Right atrium auricular region (tissue), 2 donors: ENCODE data around the gene IL12RB1. TPM values are rescaled to one million over a fixed set of nuclear protein-coding genes. Genes with fewer than 3 reads are reported as not detected.

ENCODE experiments used
- DNase-seq: peaks from one replicate; pipeline ENCODE4 v3.0.0-alpha.2; 2019; ENCODE audit warnings: low spot score
- H3K27ac ChIP-seq, 2 donors: fragments of 200-600 bp; sonication (generic); 1 replicate in 1 of 2; 2 replicates in 1 of 2; pipeline ENCODE4 v1.5.1; 2016 to 2019
- H3K27me3 ChIP-seq, 2 donors: fragments of 200-600 bp; sonication (generic); one replicate each; pipeline versions ENCODE4 v1.5.1 to v1.6.0; 2017 to 2019
- H3K36me3 ChIP-seq: fragments of 200-600 bp; sonication (generic); one replicate; pipeline ENCODE4 v1.5.1; 2016
- H3K4me1 ChIP-seq, 2 donors: fragments of 200-600 bp; sonication (generic); one replicate each; pipeline versions ENCODE4 v1.5.1 to v1.6.0; 2017 to 2019
- H3K4me3 ChIP-seq, 2 donors: fragments of 200-600 bp; sonication (generic); 1 replicate in 1 of 2; 2 replicates in 1 of 2; pipeline ENCODE4 v1.5.1; 2017 to 2019; ENCODE audit warnings: mild to moderate bottlenecking in 1 of 2, moderate library complexity in 1 of 2
- H3K9me3 ChIP-seq, 2 donors: fragments of 200-600 bp; sonication (generic); one replicate each; pipeline ENCODE4 v1.5.1; 2019
- CTCF ChIP-seq, 2 donors: fragments of 200-600 bp; sonication (generic); IDR thresholded peaks; one replicate each; pipeline ENCODE4 v1.5.1; 2019; ENCODE audit warnings: antibody characterized with exemption in 2 of 2
- total RNA-seq, 2 donors: library from RNA; depleted of rRNA; stranded (reverse); fragments of >200 nt; gene quantifications; one replicate each; pipeline ENCODE4 v1.1.0, GENCODE V29; 2016

The IL12RB1 gene
- total RNA-seq, 2 donors from 2014 or later = 0.22 to 0.75 TPM

DNA sequence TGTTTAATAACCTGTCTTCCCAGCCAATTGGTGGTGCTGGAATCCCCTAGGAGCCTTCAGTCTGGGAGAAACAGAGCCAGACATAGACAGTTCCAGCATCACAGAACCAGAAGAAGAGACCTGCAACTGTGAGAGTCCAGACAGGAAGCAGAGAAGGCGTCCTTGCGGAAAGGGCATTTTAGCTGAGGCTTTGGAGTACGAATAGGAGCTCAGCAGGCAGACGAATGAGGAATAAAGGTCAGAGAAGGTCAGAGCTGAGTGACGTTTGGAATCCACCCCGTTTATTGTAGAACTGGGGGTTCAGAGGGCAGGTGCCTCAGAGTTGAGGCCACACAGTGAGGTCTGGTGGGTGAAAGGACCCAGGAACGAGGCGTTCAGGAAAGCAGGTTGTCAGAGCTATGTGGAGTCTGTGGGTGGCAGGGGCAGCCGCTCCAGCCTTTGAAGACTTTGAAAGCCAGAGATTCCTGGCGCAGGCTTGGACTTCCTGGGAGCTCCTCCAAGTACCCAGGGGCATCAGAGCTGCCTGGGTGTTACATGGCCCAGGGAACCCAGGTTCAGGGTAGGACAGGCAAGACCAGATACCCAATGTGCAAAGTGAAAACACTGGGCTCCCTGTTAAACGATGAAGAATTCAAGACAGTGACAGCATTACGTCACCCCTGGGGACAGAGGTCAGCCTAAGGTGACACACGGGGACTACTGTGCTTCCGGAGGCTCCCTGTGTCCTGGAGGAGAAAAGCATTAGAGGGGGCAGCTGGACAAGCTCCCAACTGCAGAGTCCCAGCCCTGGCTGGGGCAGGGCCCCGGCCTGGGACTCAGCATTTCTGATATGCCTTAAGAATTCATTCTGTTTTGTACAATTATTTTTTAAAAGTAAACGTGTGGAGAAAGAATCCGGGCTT is 73.3 kb downstream of the IL12RB1 start:
- H3K27me3 ChIP-seq = no peaks in the 10 kb centered on the region
- DNase-seq = no peak
- no peaks in the 10 kb centered on the region for H3K9me3 ChIP-seq
- no peak overlapping the region for H3K4me3 ChIP-seq
- TF ChIP-seq CTCF (IDR thresholded peaks at IDR 0.05) = no peak
- H3K27ac ChIP-seq = peak overlapping the region; percentile 56 to 93
- H3K36me3 ChIP-seq = peaks cover 64% of the 10 kb centered on the region
- H3K4me1 ChIP-seq = peaks cover 0 to 67% of the 10 kb centered on the region in 2 donors

DNA sequence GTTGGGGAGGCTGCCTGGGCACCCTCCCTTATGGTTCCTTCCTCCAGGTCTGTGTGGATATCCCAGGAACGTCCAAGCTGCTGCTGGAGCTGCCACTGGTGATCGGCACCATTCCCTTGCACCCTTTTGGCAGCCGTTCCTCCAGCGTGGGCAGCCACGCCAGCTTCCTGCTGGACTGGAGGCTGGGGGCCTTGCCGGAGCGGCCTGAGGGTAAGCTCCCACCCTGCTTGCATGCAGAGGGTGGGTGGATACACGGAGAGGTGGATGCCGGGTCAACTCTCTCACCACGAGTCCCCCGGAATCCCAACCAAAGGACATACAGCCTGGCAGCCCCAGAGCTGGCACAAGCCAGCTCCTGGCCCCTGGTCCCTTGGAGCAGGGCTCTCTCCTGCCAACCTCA is 76.6 kb downstream of the IL12RB1 start:
- H3K27me3 ChIP-seq = no peaks in the 10 kb centered on the region
- DNase-seq = no peak
- peak overlapping the region in 1 of 2 donors; percentile 67 for H3K4me3 ChIP-seq
- peak overlapping the region in 1 of 2 donors; percentile 90 for H3K27ac ChIP-seq
- peaks cover 63% of the 10 kb centered on the region for H3K36me3 ChIP-seq
- no peak for TF ChIP-seq CTCF (IDR thresholded peaks at IDR 0.05)
- H3K4me1 ChIP-seq = peaks cover 0 to 51% of the 10 kb centered on the region in 2 donors
- H3K9me3 ChIP-seq = no peaks in the 10 kb centered on the region

DNA sequence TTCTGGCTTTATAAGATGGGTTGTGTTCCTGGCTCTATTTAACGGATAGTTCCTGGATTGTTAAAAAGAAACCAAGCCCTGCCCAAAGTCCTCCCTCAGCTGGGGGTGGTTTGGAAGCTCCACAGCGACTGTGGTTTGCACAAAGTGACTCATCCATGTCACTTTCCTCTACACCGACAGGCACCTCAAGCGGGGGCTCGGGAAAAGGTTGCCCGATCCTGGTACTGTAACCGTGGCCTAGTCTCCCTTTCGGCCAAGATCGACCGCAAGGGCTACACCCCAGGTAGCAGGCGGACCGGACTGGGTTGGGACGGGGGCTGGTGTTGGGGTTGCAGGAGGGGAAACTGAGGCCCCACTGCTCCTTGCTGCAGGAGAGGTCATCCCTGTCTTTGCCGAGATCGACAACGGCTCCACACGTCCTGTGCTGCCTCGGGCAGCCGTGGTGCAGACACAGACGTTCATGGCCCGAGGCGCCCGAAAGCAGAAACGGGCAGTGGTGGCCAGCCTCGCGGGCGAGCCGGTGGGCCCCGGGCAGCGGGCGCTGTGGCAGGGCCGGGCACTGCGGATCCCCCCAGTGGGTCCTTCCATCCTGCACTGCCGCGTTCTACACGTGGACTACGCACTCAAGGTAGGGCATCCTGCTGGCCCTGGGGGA is 77.2 kb downstream of the IL12RB1 start:
- H3K27me3 ChIP-seq = no peaks in the 10 kb centered on the region
- DNase-seq = no peak
- H3K4me3 ChIP-seq = peak overlapping the region; percentile 42 to 67
- H3K27ac ChIP-seq = peak overlapping the region; percentile 90 to 92
- peaks cover 0 to 51% of the 10 kb centered on the region in 2 donors for H3K4me1 ChIP-seq
- H3K9me3 ChIP-seq = no peaks in the 10 kb centered on the region
- H3K36me3 ChIP-seq = peaks cover 57% of the 10 kb centered on the region
- no peak for TF ChIP-seq CTCF (IDR thresholded peaks at IDR 0.05)

Other genes with a start within 250 kb of the IL12RB1 start
- gene JAK3, start 239.0 kb downstream of the IL12RB1 start, total RNA-seq = 1 to 10 TPM in 1 of 2 donors, under 1 TPM in 1; 0.93 to 4.0 TPM
- 100 to 1,000 TPM; 496 to 916 TPM for gene RPL18A, start 227.0 kb downstream of the IL12RB1 start, total RNA-seq
- not detected for gene SLC5A5, start 215.0 kb downstream of the IL12RB1 start, total RNA-seq
- gene CCDC124, start 153.9 kb downstream of the IL12RB1 start, total RNA-seq = 10 to 100 TPM; 56.7 to 65.5 TPM
- under 1 TPM; 0.56 to 0.63 TPM for gene KCNN1, start 119.8 kb downstream of the IL12RB1 start, total RNA-seq
- gene ARRDC2, start 78.8 kb downstream of the IL12RB1 start, total RNA-seq = 10 to 100 TPM; 26.7 to 42.4 TPM
- gene MAST3, start 10.8 kb upstream of the IL12RB1 start, total RNA-seq = 1 to 10 TPM; 5.8 to 7.5 TPM
- gene PIK3R2, start 66.2 kb upstream of the IL12RB1 start, total RNA-seq = 10 to 100 TPM; 18.7 to 19.0 TPM
- gene IFI30, start 86.9 kb upstream of the IL12RB1 start, total RNA-seq = 10 to 100 TPM in 1 of 2 donors, 1 to 10 TPM in 1; 8.1 to 43.2 TPM
- gene MPV17L2, start 106.3 kb upstream of the IL12RB1 start, total RNA-seq = 10 to 100 TPM; 28.3 to 40.8 TPM
- gene RAB3A, start 117.1 kb upstream of the IL12RB1 start, total RNA-seq = 10 to 100 TPM in 1 of 2 donors, 1 to 10 TPM in 1; 8.6 to 27.0 TPM
- gene PDE4C, start 139.5 kb upstream of the IL12RB1 start, total RNA-seq = 1 to 10 TPM in 1 of 2 donors, not detected in 1; 1.4 TPM
- 1 to 10 TPM in 1 of 2 donors, under 1 TPM in 1; 0.52 to 1.5 TPM for gene IQCN, start 187.5 kb upstream of the IL12RB1 start, total RNA-seq
- 100 to 1,000 TPM; 240 to 420 TPM for gene JUND, start 194.7 kb upstream of the IL12RB1 start, total RNA-seq
- 10 to 100 TPM; 68.5 to 97.3 TPM for gene LSM4, start 236.1 kb upstream of the IL12RB1 start, total RNA-seq